Thyroid gland (tissue), 4 donors: Measurements from ENCODE around the gene ADAMTS6.

ENCODE experiments used
- CTCF ChIP-seq, 6 experiments: fragments of 200-600 bp in 3 of 6; fragments of 450-650 bp in 3 of 6; sonication (generic) in 3 of 6; IDR thresholded peaks; one replicate each; pipeline ENCODE4 v1.5.1; 2016 to 2019; ENCODE audit warnings: antibody characterized with exemption in 6 of 6, mild to moderate bottlenecking in 2 of 6, inconsistent platforms in 1 of 6, moderate library complexity in 1 of 6
- POLR2A ChIP-seq, 2 donors: fragments of 450-650 bp; IDR thresholded peaks; one replicate each; pipeline ENCODE4 v1.6.1; 2017; ENCODE audit warnings: antibody characterized with exemption in 2 of 2, mild to moderate bottlenecking in 2 of 2, moderate library complexity in 1 of 2

- TF ChIP-seq POLR2A (IDR thresholded peaks at IDR 0.05) (no peak), CTCF (IDR thresholded peaks at IDR 0.05) (no peak)
These were observed 283.1 kb downstream of the ADAMTS6 start for GRCh38 chr5:65198456-65199120.
